Panc1 (cell line): ENCODE data around the gene CATSPERD. TPM values are rescaled to one million over a fixed set of nuclear protein-coding genes. Genes with fewer than 3 reads are reported as not detected.

Experiments used
- ATAC-seq: fragments of 200-7000 bp; cut with Tn5 transposase; 2 replicates; pipeline ENCODE4 v1.9.1; 2020; ENCODE audit warnings: mild to moderate bottlenecking, moderate library complexity
- BruUV-seq: library from RNA; stranded (reverse); fragments of 400-500 nt; replicated peaks from 2 replicates; lab custom pipeline; 2021; lab: Mats Ljungman, UMichigan
- CTCF ChIA-PET: fragments of 300-600 bp; sonication (Branson Sonifier 250); formaldehyde crosslinking; loops from one replicate; lab custom pipeline; 2022; ENCODE audit warnings: antibody characterized with exemption; lab: Charles Lee
- POLR2A ChIA-PET: fragments of 300-600 bp; sonication (Branson Sonifier 250); formaldehyde crosslinking; loops from one replicate; lab custom pipeline; 2022; ENCODE audit warnings: antibody characterized with exemption; lab: Charles Lee
- DNase-seq: peaks from one replicate; pipeline ENCODE4 v3.0.0-alpha.2; 2010; ENCODE audit warnings: low read depth, low spot score
- H3K27ac ChIP-seq: 2 replicates; pipeline ENCODE4 v1.5.1; 2011; ENCODE audit warnings: mild to moderate bottlenecking, low read length, inconsistent platforms
- H3K27me3 ChIP-seq: fragments of 200-500 bp; sonication (Bioruptor generic); 2 replicates; pipeline ENCODE4 v1.6.0; 2014; ENCODE audit warnings: low read length, inconsistent platforms; ENCODE audit not compliant: control insufficient read depth, insufficient read depth
- H3K36me3 ChIP-seq: fragments of 200-500 bp; sonication (Bioruptor generic); 2 replicates; pipeline ENCODE4 v1.5.1; 2014; ENCODE audit warnings: inconsistent platforms, mild to moderate bottlenecking, low read length, moderate library complexity; ENCODE audit not compliant: control insufficient read depth, insufficient read depth
- H3K4me1 ChIP-seq: 2 replicates; pipeline ENCODE4 v1.5.1; 2011; ENCODE audit warnings: inconsistent platforms, mild to moderate bottlenecking, low read length, moderate library complexity; ENCODE audit not compliant: control insufficient read depth, insufficient read depth
- H3K4me3 ChIP-seq, 2 experiments: 2 replicates each; pipeline ENCODE4 v1.5.1; 2011 to 2012; ENCODE audit warnings: low read depth in 2 of 2, low read length in 2 of 2, mild to moderate bottlenecking in 2 of 2, inconsistent platforms in 1 of 2, moderate library complexity in 1 of 2
- H3K9me3 ChIP-seq: fragments of 200-500 bp; sonication (Bioruptor generic); 2 replicates; pipeline ENCODE4 v1.5.1; 2014; ENCODE audit warnings: low read depth, mild to moderate bottlenecking, inconsistent platforms, low read length, moderate library complexity; ENCODE audit not compliant: control insufficient read depth, insufficient read depth
- POLR2AphosphoS5 ChIP-seq: IDR thresholded peaks from 2 replicates; pipeline ENCODE4 v1.6.1; 2012; ENCODE audit warnings: mild to moderate bottlenecking, low read depth, low read length, moderate library complexity
- SIN3A ChIP-seq: IDR thresholded peaks from 2 replicates; pipeline ENCODE4 v1.6.1; 2012; ENCODE audit warnings: low read depth, mild to moderate bottlenecking, low read length, moderate library complexity, borderline replicate concordance; ENCODE audit not compliant: insufficient read depth
- TCF7L2 ChIP-seq: IDR thresholded peaks from 2 replicates; pipeline ENCODE4 v1.6.1; 2011; ENCODE audit warnings: mild to moderate bottlenecking, low read depth, low read length, inconsistent platforms
- in situ Hi-C: cut with HindIII; loops from 2 replicates; pipeline ENCODE4 v1.10.0; 2016; ENCODE audit warnings: low sequenced_read_pairs, low pct_unique_long_range_greater_than_20kb
- intact Hi-C: fragments of 100-400 bp; cut with micrococcal nuclease; formaldehyde crosslinking; loops from one replicate; pipeline ENCODE4 v1.10.0; 2022; ENCODE audit not compliant: unreplicated experiment
- total RNA-seq: library from RNA; stranded (reverse); gene quantifications from one replicate; pipeline ENCODE4 v1.2.1, GENCODE V29; 2021; ENCODE audit not compliant: unreplicated experiment
- TF ChIP-seq, protein P1 (sequence below), 2 experiments: IDR thresholded peaks; 2 replicates each; pipeline ENCODE4 v1.6.1; 2011 to 2012; ENCODE audit warnings: low read depth in 2 of 2, control low read depth in 1 of 2, low read length in 1 of 2, mild to moderate bottlenecking in 1 of 2, moderate library complexity in 1 of 2; ENCODE audit not compliant: insufficient read depth in 1 of 2
- TF ChIP-seq, protein P2 (sequence below): fragments of 450-650 bp; IDR thresholded peaks from 2 replicates; pipeline ENCODE4 v1.5.1; 2017; ENCODE audit warnings: mild to moderate bottlenecking

CATSPERD gene
- total RNA-seq, 1 experiment from 2014 or later: 0.08 TPM

DNA sequence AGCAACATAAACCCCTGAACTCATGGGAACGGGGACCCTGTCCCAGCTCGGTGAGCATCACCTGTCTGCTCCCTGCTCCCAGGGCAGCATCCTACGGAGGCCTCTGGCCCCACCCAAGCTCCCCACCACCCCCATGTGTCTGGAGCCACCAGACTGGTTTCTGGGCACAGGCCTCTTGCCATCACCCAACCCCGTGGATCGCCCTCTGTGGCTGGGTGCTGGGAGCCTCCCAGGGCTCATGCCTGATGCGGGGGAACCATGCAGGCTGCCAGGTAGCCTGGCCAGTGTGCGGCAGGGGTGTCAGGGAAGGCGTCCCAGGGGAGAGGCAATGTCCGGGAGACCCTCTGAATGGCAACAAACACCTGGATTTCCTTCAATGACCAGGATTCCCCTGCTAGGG lies 42.9 kb upstream of the CATSPERD start:
- ATAC-seq: no peak
- H3K9me3 ChIP-seq: no peaks in the 10 kb centered on the region
- intact Hi-C loops: no loop called here
- in situ Hi-C loops: no loop called here
- TF ChIP-seq, protein P1, sequence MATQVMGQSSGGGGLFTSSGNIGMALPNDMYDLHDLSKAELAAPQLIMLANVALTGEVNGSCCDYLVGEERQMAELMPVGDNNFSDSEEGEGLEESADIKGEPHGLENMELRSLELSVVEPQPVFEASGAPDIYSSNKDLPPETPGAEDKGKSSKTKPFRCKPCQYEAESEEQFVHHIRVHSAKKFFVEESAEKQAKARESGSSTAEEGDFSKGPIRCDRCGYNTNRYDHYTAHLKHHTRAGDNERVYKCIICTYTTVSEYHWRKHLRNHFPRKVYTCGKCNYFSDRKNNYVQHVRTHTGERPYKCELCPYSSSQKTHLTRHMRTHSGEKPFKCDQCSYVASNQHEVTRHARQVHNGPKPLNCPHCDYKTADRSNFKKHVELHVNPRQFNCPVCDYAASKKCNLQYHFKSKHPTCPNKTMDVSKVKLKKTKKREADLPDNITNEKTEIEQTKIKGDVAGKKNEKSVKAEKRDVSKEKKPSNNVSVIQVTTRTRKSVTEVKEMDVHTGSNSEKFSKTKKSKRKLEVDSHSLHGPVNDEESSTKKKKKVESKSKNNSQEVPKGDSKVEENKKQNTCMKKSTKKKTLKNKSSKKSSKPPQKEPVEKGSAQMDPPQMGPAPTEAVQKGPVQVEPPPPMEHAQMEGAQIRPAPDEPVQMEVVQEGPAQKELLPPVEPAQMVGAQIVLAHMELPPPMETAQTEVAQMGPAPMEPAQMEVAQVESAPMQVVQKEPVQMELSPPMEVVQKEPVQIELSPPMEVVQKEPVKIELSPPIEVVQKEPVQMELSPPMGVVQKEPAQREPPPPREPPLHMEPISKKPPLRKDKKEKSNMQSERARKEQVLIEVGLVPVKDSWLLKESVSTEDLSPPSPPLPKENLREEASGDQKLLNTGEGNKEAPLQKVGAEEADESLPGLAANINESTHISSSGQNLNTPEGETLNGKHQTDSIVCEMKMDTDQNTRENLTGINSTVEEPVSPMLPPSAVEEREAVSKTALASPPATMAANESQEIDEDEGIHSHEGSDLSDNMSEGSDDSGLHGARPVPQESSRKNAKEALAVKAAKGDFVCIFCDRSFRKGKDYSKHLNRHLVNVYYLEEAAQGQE (IDR thresholded peaks at IDR 0.05; ENCODE audit: insufficient read depth in 1 of 2, low read depth in 2 of 2, low read length in 1 of 2): no peak
- no peak for TF ChIP-seq TCF7L2
- TF ChIP-seq POLR2AphosphoS5: no peak
- TF ChIP-seq, protein P2, sequence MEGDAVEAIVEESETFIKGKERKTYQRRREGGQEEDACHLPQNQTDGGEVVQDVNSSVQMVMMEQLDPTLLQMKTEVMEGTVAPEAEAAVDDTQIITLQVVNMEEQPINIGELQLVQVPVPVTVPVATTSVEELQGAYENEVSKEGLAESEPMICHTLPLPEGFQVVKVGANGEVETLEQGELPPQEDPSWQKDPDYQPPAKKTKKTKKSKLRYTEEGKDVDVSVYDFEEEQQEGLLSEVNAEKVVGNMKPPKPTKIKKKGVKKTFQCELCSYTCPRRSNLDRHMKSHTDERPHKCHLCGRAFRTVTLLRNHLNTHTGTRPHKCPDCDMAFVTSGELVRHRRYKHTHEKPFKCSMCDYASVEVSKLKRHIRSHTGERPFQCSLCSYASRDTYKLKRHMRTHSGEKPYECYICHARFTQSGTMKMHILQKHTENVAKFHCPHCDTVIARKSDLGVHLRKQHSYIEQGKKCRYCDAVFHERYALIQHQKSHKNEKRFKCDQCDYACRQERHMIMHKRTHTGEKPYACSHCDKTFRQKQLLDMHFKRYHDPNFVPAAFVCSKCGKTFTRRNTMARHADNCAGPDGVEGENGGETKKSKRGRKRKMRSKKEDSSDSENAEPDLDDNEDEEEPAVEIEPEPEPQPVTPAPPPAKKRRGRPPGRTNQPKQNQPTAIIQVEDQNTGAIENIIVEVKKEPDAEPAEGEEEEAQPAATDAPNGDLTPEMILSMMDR: no peak
- TF ChIP-seq SIN3A: no peak
- no peak for DNase-seq
- H3K27ac ChIP-seq: no peak overlapping the region
- no TSS peak for BruUV-seq
- CTCF ChIA-PET: no interaction called here
- no peaks in the 10 kb centered on the region for H3K4me1 ChIP-seq
- no peak overlapping the region for H3K4me3 ChIP-seq
- H3K27me3 ChIP-seq: no peaks in the 10 kb centered on the region
- POLR2A ChIA-PET: no interaction called here
- H3K36me3 ChIP-seq: peaks cover 5% of the 10 kb centered on the region; the same call in 1 of the 2 replicates

GRCh38 chr19:5678071-5678718 lies 42.2 kb upstream of the CATSPERD start:
- Histone ChIP-seq H3K27me3 (no peaks in the 10 kb centered on the region), H3K27ac (no peak overlapping the region), H3K9me3 (no peaks in the 10 kb centered on the region), H3K36me3 (peaks cover 5% of the 10 kb centered on the region; the same call in 1 of the 2 replicates), H3K4me3 (no peak overlapping the region), H3K4me1 (no peaks in the 10 kb centered on the region)
- ChIA-PET CTCF (no interaction called here), POLR2A (no interaction called here)
- intact Hi-C loops (no loop called here), in situ Hi-C loops (no loop called here)
- no peak for ATAC-seq
- BruUV-seq: no TSS peak
- TF ChIP-seq, protein P1 (IDR thresholded peaks at IDR 0.05; ENCODE audit: insufficient read depth in 1 of 2, low read depth in 2 of 2, low read length in 1 of 2): no peak
- TF ChIP-seq SIN3A (no peak), POLR2AphosphoS5 (no peak), TCF7L2 (no peak)
- TF ChIP-seq, protein P2: no peak
- DNase-seq: no peak
